Neural cell (in vitro differentiated cells): ENCODE data around the gene LSM4. TPM values are rescaled to one million over a fixed set of nuclear protein-coding genes. Genes with fewer than 3 reads are reported as not detected.

ENCODE experiments used
- H2AFZ ChIP-seq: fragments of 200-600, 300-800 bp; sonication (generic), shearing (Covaris generic); 2 replicates; pipeline ENCODE4 v1.6.0; 2014; ENCODE audit warnings: low read depth, mild to moderate bottlenecking, antibody characterized with exemption, low read length, moderate library complexity
- H3F3A ChIP-seq: fragments of 200-600 bp; shearing (Covaris generic); 2 replicates; pipeline ENCODE4 v1.6.1; 2016; ENCODE audit warnings: mild to moderate bottlenecking, moderate library complexity, mixed read lengths, antibody characterized with exemption, low read length; ENCODE audit not compliant: insufficient read depth, poor library complexity, severe bottlenecking
- H3K27ac ChIP-seq: fragments of 200-600, 300-800 bp; sonication (generic), shearing (Covaris generic); 2 replicates; pipeline ENCODE4 v1.5.1; 2014; ENCODE audit warnings: mild to moderate bottlenecking, low read length, moderate library complexity
- H3K27me3 ChIP-seq: fragments of 300-800, 200-600 bp; sonication (generic), shearing (Covaris generic); 2 replicates; pipeline ENCODE4 v1.6.0; 2014; ENCODE audit warnings: mild to moderate bottlenecking, low read depth, low read length, moderate library complexity; ENCODE audit not compliant: insufficient read depth
- H3K36me3 ChIP-seq: fragments of 300-800, 200-600 bp; sonication (generic), shearing (Covaris generic); 2 replicates; pipeline ENCODE4 v1.5.1; 2014; ENCODE audit warnings: mild to moderate bottlenecking, antibody characterized with exemption, low read length, moderate library complexity; ENCODE audit not compliant: insufficient read depth
- H3K4me2 ChIP-seq: fragments of 300-800, 200-600 bp; sonication (generic), shearing (Covaris generic); 2 replicates; pipeline ENCODE4 v1.6.0; 2014; ENCODE audit warnings: mild to moderate bottlenecking, low read length
- H3K4me3 ChIP-seq: fragments of 300-800, 200-600 bp; sonication (generic), shearing (Covaris generic); 2 replicates; pipeline ENCODE4 v1.5.1; 2014; ENCODE audit warnings: mild to moderate bottlenecking, low read length, moderate library complexity
- H3K79me2 ChIP-seq: fragments of 200-600 bp; shearing (Covaris generic); replicated peaks from 2 replicates; pipeline ENCODE4 v1.6.0; 2014; ENCODE audit warnings: mild to moderate bottlenecking, low read length, moderate library complexity; ENCODE audit not compliant: insufficient read depth
- H3K9ac ChIP-seq: fragments of 300-800, 200-600 bp; sonication (generic), shearing (Covaris generic); 2 replicates; pipeline ENCODE4 v1.6.1; 2016; ENCODE audit warnings: mild to moderate bottlenecking, low read length, mixed read lengths
- H3K9me2 ChIP-seq: fragments of 200-600 bp; shearing (Covaris generic); 2 replicates; pipeline ENCODE4 v1.6.1; 2016; ENCODE audit warnings: mild to moderate bottlenecking, low read length, mixed read lengths; ENCODE audit not compliant: insufficient read depth
- H3K9me3 ChIP-seq: fragments of 200-600, 300-800 bp; sonication (generic), shearing (Covaris generic); 2 replicates; pipeline ENCODE4 v1.6.1; 2016; ENCODE audit warnings: mild to moderate bottlenecking, mixed run types, low read length, moderate library complexity, mixed read lengths
- H4K20me1 ChIP-seq: fragments of 200-600 bp; shearing (Covaris generic); 2 replicates; pipeline ENCODE4 v1.6.1; 2016; ENCODE audit warnings: mild to moderate bottlenecking, mixed run types; ENCODE audit not compliant: insufficient read depth
- EP300 ChIP-seq: fragments of 450-650 bp; conservative IDR thresholded peaks from 2 replicates; pipeline ENCODE4 v1.6.1; 2014; ENCODE audit warnings: antibody characterized with exemption, mild to moderate bottlenecking, moderate library complexity; ENCODE audit not compliant: poor library complexity, severe bottlenecking
- EZH2 ChIP-seq: fragments of 200-600, 300-800 bp; shearing (Covaris generic), sonication (generic); IDR thresholded peaks from 2 replicates; pipeline ENCODE4 v1.6.1; 2014; ENCODE audit warnings: antibody characterized with exemption, low read length, borderline replicate concordance, mild to moderate bottlenecking; ENCODE audit not compliant: insufficient read depth, poor library complexity, severe bottlenecking
- MXI1 ChIP-seq: fragments of 450-650 bp; conservative IDR thresholded peaks from 2 replicates; pipeline ENCODE4 v1.6.1; 2014; ENCODE audit warnings: antibody characterized with exemption, mild to moderate bottlenecking; ENCODE audit not compliant: poor library complexity, severe bottlenecking
- POLR2AphosphoS5 ChIP-seq: IDR thresholded peaks from 2 replicates; pipeline ENCODE4 v1.6.1; 2012
- RAD21 ChIP-seq: fragments of 450-650 bp; conservative IDR thresholded peaks from 2 replicates; pipeline ENCODE4 v1.6.1; 2014; ENCODE audit warnings: antibody characterized with exemption, mild to moderate bottlenecking, moderate library complexity
- SMC3 ChIP-seq: fragments of 450-650 bp; conservative IDR thresholded peaks from 2 replicates; pipeline ENCODE4 v1.6.1; 2014; ENCODE audit warnings: antibody characterized with exemption, mild to moderate bottlenecking, moderate library complexity; ENCODE audit not compliant: poor library complexity
- TAF1 ChIP-seq: IDR thresholded peaks from 2 replicates; pipeline ENCODE4 v1.6.1; 2012; ENCODE audit warnings: low read depth
- polyA plus RNA-seq: library from polyadenylated mRNA; depleted of rRNA; stranded (reverse); fragments of >200 nt; gene quantifications from 2 replicates; pipeline ENCODE4 v1.2.3, GENCODE V29; 2014
- TF ChIP-seq, protein P1 (sequence below): IDR thresholded peaks from 2 replicates; pipeline ENCODE4 v1.6.1; 2012; ENCODE audit warnings: borderline replicate concordance
- TF ChIP-seq, protein P2 (sequence below): fragments of 450-650 bp; IDR thresholded peaks from 2 replicates; pipeline ENCODE4 v1.5.1; 2014; ENCODE audit warnings: antibody characterized with exemption, mild to moderate bottlenecking, moderate library complexity; ENCODE audit not compliant: poor library complexity, severe bottlenecking

The LSM4 gene
- polyA plus RNA-seq, 1 donor from 2014 or later = 382 TPM

DNA sequence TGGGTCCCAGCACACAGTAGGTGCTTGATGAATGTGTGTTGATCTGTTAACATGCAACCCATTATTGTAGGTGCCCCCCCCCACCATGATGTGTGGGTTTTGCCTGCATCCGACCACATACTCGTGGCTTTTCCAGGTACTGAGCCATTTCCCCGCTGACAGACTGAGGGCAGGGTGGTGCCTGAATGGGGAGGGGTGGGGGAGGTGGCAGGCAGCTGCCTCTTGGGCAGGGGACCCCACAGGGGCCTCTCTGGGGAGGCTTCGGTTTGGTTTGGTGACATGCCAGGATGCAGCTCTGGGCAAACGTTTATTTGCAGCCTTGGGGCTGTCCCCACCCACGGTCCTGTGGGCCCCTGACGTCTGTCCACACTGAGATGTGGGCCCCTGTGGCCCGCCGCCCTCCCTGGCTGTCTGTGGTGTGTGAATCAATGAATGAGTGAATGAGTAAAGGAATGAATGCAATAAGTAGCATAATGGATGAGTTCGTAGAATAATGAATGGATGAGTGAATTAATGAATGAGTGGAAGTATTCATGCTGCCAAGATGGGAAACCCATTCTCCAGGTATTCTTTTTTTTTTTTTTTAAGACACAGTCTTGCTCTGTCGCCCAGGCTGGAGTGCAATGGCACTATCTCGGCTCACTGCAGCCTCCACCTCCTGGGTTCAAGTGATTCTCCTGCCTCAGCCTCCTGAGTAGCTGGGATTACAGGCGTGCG, 32.4 kb downstream of the LSM4 start:
- Histone ChIP-seq H3K4me3 (no peak overlapping the region), H3K79me2 (no peaks in the 10 kb centered on the region), H3K9me3 (no peaks in the 10 kb centered on the region), H3K9me2 (no peaks in the 10 kb centered on the region), H3K27me3 (no peaks in the 10 kb centered on the region), H3K4me2 (no peak overlapping the region), H3K27ac (no peak overlapping the region), H4K20me1 (no peaks in the 10 kb centered on the region), H2AFZ (no peak overlapping the region), H3K9ac (no peak overlapping the region), H3F3A (no peaks in the 10 kb centered on the region), H3K36me3 (no peaks in the 10 kb centered on the region)
- TF ChIP-seq EP300 (no peak), RAD21 (no peak), POLR2AphosphoS5 (no peak), MXI1 (no peak), TAF1 (no peak), SMC3 (no peak), EZH2 (no peak)
- TF ChIP-seq, protein P1, sequence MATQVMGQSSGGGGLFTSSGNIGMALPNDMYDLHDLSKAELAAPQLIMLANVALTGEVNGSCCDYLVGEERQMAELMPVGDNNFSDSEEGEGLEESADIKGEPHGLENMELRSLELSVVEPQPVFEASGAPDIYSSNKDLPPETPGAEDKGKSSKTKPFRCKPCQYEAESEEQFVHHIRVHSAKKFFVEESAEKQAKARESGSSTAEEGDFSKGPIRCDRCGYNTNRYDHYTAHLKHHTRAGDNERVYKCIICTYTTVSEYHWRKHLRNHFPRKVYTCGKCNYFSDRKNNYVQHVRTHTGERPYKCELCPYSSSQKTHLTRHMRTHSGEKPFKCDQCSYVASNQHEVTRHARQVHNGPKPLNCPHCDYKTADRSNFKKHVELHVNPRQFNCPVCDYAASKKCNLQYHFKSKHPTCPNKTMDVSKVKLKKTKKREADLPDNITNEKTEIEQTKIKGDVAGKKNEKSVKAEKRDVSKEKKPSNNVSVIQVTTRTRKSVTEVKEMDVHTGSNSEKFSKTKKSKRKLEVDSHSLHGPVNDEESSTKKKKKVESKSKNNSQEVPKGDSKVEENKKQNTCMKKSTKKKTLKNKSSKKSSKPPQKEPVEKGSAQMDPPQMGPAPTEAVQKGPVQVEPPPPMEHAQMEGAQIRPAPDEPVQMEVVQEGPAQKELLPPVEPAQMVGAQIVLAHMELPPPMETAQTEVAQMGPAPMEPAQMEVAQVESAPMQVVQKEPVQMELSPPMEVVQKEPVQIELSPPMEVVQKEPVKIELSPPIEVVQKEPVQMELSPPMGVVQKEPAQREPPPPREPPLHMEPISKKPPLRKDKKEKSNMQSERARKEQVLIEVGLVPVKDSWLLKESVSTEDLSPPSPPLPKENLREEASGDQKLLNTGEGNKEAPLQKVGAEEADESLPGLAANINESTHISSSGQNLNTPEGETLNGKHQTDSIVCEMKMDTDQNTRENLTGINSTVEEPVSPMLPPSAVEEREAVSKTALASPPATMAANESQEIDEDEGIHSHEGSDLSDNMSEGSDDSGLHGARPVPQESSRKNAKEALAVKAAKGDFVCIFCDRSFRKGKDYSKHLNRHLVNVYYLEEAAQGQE = no peak
- TF ChIP-seq, protein P2, sequence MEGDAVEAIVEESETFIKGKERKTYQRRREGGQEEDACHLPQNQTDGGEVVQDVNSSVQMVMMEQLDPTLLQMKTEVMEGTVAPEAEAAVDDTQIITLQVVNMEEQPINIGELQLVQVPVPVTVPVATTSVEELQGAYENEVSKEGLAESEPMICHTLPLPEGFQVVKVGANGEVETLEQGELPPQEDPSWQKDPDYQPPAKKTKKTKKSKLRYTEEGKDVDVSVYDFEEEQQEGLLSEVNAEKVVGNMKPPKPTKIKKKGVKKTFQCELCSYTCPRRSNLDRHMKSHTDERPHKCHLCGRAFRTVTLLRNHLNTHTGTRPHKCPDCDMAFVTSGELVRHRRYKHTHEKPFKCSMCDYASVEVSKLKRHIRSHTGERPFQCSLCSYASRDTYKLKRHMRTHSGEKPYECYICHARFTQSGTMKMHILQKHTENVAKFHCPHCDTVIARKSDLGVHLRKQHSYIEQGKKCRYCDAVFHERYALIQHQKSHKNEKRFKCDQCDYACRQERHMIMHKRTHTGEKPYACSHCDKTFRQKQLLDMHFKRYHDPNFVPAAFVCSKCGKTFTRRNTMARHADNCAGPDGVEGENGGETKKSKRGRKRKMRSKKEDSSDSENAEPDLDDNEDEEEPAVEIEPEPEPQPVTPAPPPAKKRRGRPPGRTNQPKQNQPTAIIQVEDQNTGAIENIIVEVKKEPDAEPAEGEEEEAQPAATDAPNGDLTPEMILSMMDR = no peak

DNA sequence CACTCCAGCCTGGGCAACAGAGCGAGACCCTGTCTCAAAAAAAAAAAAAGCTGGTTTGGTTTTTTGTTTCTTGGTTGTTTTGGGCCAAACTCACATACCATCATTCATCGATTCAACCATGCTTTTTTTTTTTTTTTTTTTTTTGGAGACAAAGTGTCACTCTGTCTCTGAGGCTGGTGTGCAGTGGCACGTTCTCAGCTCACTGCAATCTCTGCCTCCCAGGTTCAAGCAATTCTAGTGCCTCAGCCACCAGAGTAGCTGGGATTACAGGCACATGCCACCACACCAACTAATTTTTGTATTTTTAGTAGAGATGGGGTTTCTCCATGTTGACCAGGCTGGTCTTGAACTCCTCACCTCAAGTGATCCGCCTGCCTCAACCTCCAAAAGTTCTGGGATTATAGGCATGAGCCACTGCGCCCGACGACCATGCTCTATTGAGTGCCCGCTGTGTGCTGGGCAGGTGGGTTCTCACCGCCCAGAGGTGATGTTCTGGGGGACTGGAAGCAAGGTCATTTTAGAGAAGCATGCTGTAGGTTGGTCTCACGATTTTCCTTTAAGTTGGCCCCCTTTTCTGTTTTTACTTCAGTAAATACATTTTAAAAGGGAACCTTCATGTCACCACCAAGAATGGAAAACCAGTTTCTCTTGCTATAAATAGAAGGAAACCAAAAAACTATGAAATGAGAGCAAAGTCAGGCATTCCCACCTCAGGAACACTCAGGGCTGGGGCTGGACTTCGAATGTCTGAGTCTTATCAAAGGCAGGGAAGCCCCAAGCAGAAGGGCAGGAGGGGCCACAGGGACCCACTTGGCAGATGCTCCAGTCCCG, 33.2 kb downstream of the LSM4 start:
- H3F3A ChIP-seq = no peaks in the 10 kb centered on the region
- no peak overlapping the region for H3K27ac ChIP-seq
- no peak overlapping the region for H2AFZ ChIP-seq
- no peaks in the 10 kb centered on the region for H3K36me3 ChIP-seq
- TF ChIP-seq EP300 = no peak
- H3K4me3 ChIP-seq = no peak overlapping the region
- no peaks in the 10 kb centered on the region for H4K20me1 ChIP-seq
- no peaks in the 10 kb centered on the region for H3K79me2 ChIP-seq
- H3K9me3 ChIP-seq = no peaks in the 10 kb centered on the region
- H3K27me3 ChIP-seq = no peaks in the 10 kb centered on the region
- H3K4me2 ChIP-seq = no peak overlapping the region
- no peaks in the 10 kb centered on the region for H3K9me2 ChIP-seq
- H3K9ac ChIP-seq = no peak overlapping the region
